HEK293T (cell line): ENCODE results near the gene ITPK1.
"Not testable (repeated sequence)": the region's sequence is repeated elsewhere in the genome, so short reads cannot be mapped to it uniquely, and the experiment has no call there.

ENCODE experiments used
- ARNT ChIP-seq: fragments of 450-650 bp; IDR thresholded peaks from 2 replicates; pipeline ENCODE4 v1.6.1; 2017; ENCODE audit warnings: mild to moderate bottlenecking
- FOXK2 ChIP-seq: fragments of 450-650 bp; IDR thresholded peaks from 2 replicates; pipeline ENCODE4 v1.6.1; 2016; ENCODE audit warnings: mild to moderate bottlenecking
- FOXM1 ChIP-seq: fragments of 450-650 bp; IDR thresholded peaks from 2 replicates; pipeline ENCODE4 v1.6.1; 2017; ENCODE audit warnings: mild to moderate bottlenecking, borderline replicate concordance
- L3MBTL2 ChIP-seq: fragments of 450-650 bp; conservative IDR thresholded peaks from 2 replicates; pipeline ENCODE4 v1.6.1; 2016; ENCODE audit warnings: mild to moderate bottlenecking
- SP1 ChIP-seq: fragments of 450-650 bp; IDR thresholded peaks from 2 replicates; pipeline ENCODE4 v1.6.1; 2017
- SUZ12 ChIP-seq: fragments of 450-650 bp; IDR thresholded peaks from 2 replicates; pipeline ENCODE4 v1.6.1; 2016; ENCODE audit warnings: mild to moderate bottlenecking
- TARDBP ChIP-seq: fragments of 450-650 bp; IDR thresholded peaks from 2 replicates; pipeline ENCODE4 v1.6.1; 2016

DNA sequence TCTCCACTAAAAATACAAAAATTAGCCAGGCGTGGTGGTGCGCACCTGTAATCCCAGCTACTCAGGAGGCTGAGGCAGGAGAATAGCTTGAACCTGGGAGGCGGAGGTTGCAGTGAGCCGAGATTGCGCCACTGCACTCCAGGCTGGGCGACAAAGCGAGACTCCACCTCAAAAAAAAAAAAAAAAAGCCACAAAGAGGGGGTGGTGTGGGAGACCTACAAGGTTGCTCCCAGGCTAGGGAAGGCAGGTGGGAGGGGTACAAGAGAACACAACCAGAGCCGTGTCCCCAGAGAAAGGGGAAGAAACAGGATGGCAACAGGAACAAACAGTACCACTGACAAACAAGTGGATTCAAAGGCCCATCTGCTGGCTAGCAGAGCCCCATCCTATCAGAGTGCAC is 4.2 kb downstream of the ITPK1 start:
- TF ChIP-seq SUZ12, SP1, FOXM1, ARNT, L3MBTL2, FOXK2, TARDBP: not testable (repeated sequence)
